Caco-2 (cell line): ENCODE measurements around the gene MYOM3. TPM values are rescaled to one million over a fixed set of nuclear protein-coding genes. Genes with fewer than 3 reads are reported as not detected.

ENCODE experiments used
- BruUV-seq: library from RNA; stranded (reverse); fragments of 400-500 nt; replicated peaks from 2 replicates; lab custom pipeline; 2021; lab: Mats Ljungman, UMichigan
- CTCF ChIA-PET: fragments of 300-600 bp; sonication (Branson Sonifier 250); formaldehyde crosslinking; loops from one replicate; lab custom pipeline; 2022; ENCODE audit warnings: antibody characterized with exemption; lab: Charles Lee
- POLR2A ChIA-PET: fragments of 300-600 bp; sonication (Branson Sonifier 250); formaldehyde crosslinking; loops from one replicate; lab custom pipeline; 2022; ENCODE audit warnings: antibody characterized with exemption; lab: Charles Lee
- DNase-seq, 2 experiments: peaks; one replicate each; pipeline versions ENCODE4 v3.0.0 to v3.0.0-alpha.2; 2020 to 2022
- H3K27me3 ChIP-seq: replicated peaks from 2 replicates; pipeline ENCODE4 v1.6.0; 2011; ENCODE audit warnings: low read length; ENCODE audit not compliant: control insufficient read depth, insufficient read depth
- H3K36me3 ChIP-seq: 2 replicates; pipeline ENCODE4 v1.5.1; 2011; ENCODE audit warnings: low read length; ENCODE audit not compliant: control insufficient read depth, insufficient read depth
- H3K4me1 ChIP-seq: fragments of 250-450 bp; sonication (Bioruptor Pico); 2 replicates; pipeline ENCODE4 v1.5.1; 2020; ENCODE audit warnings: mild to moderate bottlenecking
- H3K4me3 ChIP-seq: 2 replicates; pipeline ENCODE4 v1.5.1; 2011; ENCODE audit warnings: low read depth, mild to moderate bottlenecking, control low read depth, low read length
- H3K9me3 ChIP-seq: fragments of 250-450 bp; sonication (Bioruptor Pico); 2 replicates; pipeline ENCODE4 v1.5.1; 2020; ENCODE audit warnings: mild to moderate bottlenecking, moderate library complexity
- H3K27ac Mint-ChIP-seq: one replicate; pipeline ENCODE4 v1.8.0; 2022; ENCODE audit warnings: mixed read lengths; ENCODE audit not compliant: unreplicated experiment
- H3K27me3 Mint-ChIP-seq: one replicate; pipeline ENCODE4 v1.8.0; 2022; ENCODE audit warnings: mixed read lengths; ENCODE audit not compliant: insufficient read depth, unreplicated experiment
- H3K36me3 Mint-ChIP-seq: one replicate; pipeline ENCODE4 v1.8.0; 2022; ENCODE audit warnings: mild to moderate bottlenecking, mixed read lengths; ENCODE audit not compliant: insufficient read depth, unreplicated experiment
- H3K4me1 Mint-ChIP-seq: one replicate; pipeline ENCODE4 v1.8.0; 2022; ENCODE audit warnings: low read depth, mixed read lengths; ENCODE audit not compliant: unreplicated experiment
- H3K4me3 Mint-ChIP-seq: one replicate; pipeline ENCODE4 v1.8.0; 2022; ENCODE audit warnings: mild to moderate bottlenecking, moderate library complexity, mixed read lengths; ENCODE audit not compliant: unreplicated experiment
- H3K9me3 Mint-ChIP-seq: one replicate; pipeline ENCODE4 v1.8.0; 2022; ENCODE audit warnings: mixed read lengths; ENCODE audit not compliant: unreplicated experiment
- CTCF ChIP-seq, 2 experiments: fragments of 200-600 bp in 1 of 2; IDR thresholded peaks; 1 replicate in 1 of 2; 2 replicates in 1 of 2; pipeline versions ENCODE4 v1.5.1 to v1.8.0; 2011 to 2022; ENCODE audit warnings: antibody characterized with exemption in 1 of 2, control low read depth in 1 of 2, inconsistent platforms in 1 of 2, low read depth in 1 of 2, low read length in 1 of 2, mild to moderate bottlenecking in 1 of 2, moderate library complexity in 1 of 2; ENCODE audit not compliant: insufficient read depth in 1 of 2, severe bottlenecking in 1 of 2, unreplicated experiment in 1 of 2
- intact Hi-C: fragments of 100-400 bp; cut with micrococcal nuclease; formaldehyde crosslinking; loops from one replicate; pipeline ENCODE4 v1.10.0; 2022; ENCODE audit not compliant: unreplicated experiment
- total RNA-seq: library from RNA; stranded (reverse); gene quantifications from 2 replicates; pipeline ENCODE4 v1.2.3, GENCODE V29; 2022

MYOM3 gene
- total RNA-seq, 1 experiment from 2014 or later: not detected

- CTCF ChIA-PET: no interaction called here
- POLR2A ChIA-PET: interaction anchor here (0.7 kb wide), 1 partner anchor 13 kb away, joined by 3 read pairs; no protein-coding TSS in a partner anchor
- H3K4me3 ChIP-seq: no peak overlapping the region
- Mint-ChIP-seq H3K9me3 (no peaks in the 10 kb centered on the region), H3K27ac (no peak overlapping the region), H3K4me1 (peaks cover under 1% of the 10 kb centered on the region), H3K36me3 (no peaks in the 10 kb centered on the region), H3K4me3 (no peak overlapping the region), H3K27me3 (no peaks in the 10 kb centered on the region)
- intact Hi-C loops: no loop called here
- BruUV-seq: no TSS peak
- no peaks in the 10 kb centered on the region for H3K9me3 ChIP-seq
- H3K27me3 ChIP-seq: no peaks in the 10 kb centered on the region
- no peaks in the 10 kb centered on the region for H3K36me3 ChIP-seq
- no peak for TF ChIP-seq CTCF (IDR thresholded peaks at IDR 0.05; ENCODE audit: insufficient read depth in 1 of 2, low read depth in 1 of 2, low read length in 1 of 2, severe bottlenecking in 1 of 2, unreplicated experiment in 1 of 2)
- DNase-seq: peak in 1 of 2 experiments; percentile 14
- peaks cover 5% of the 10 kb centered on the region for H3K4me1 ChIP-seq
Measured at GRCh38 chr1:24138476-24139221, 26.7 kb upstream of the MYOM3 start.

- no peaks in the 10 kb centered on the region for H3K36me3 Mint-ChIP-seq
Measured at GRCh38 chr1:24136956-24137539, 25.1 kb upstream of the MYOM3 start.

GRCh38 chr1:24134376-24134775, 22.4 kb upstream of the MYOM3 start:
- no peak for TF ChIP-seq CTCF (IDR thresholded peaks at IDR 0.05; ENCODE audit: insufficient read depth in 1 of 2, low read depth in 1 of 2, low read length in 1 of 2, severe bottlenecking in 1 of 2, unreplicated experiment in 1 of 2)
- ChIA-PET POLR2A (no interaction called here), CTCF (no interaction called here)
- H3K9me3 ChIP-seq: no peaks in the 10 kb centered on the region
- no peak for DNase-seq
- no peaks in the 10 kb centered on the region for H3K4me1 Mint-ChIP-seq
- H3K27me3 Mint-ChIP-seq: no peaks in the 10 kb centered on the region
- intact Hi-C loops: no loop called here
- no peak overlapping the region for H3K27ac Mint-ChIP-seq
- no peaks in the 10 kb centered on the region for H3K27me3 ChIP-seq
- H3K4me1 ChIP-seq: no peaks in the 10 kb centered on the region
- no peak overlapping the region for H3K4me3 Mint-ChIP-seq
- peaks cover 5% of the 10 kb centered on the region for H3K9me3 Mint-ChIP-seq
- no peaks in the 10 kb centered on the region for H3K36me3 Mint-ChIP-seq
- no TSS peak for BruUV-seq
- H3K36me3 ChIP-seq: no peaks in the 10 kb centered on the region
- no peak overlapping the region for H3K4me3 ChIP-seq

More at GRCh38 chr1:24136956-24137539, 25.1 kb upstream of the MYOM3 start:
- Histone ChIP-seq H3K9me3 (no peaks in the 10 kb centered on the region), H3K4me1 (no peaks in the 10 kb centered on the region), H3K36me3 (no peaks in the 10 kb centered on the region), H3K27me3 (no peaks in the 10 kb centered on the region), H3K4me3 (no peak overlapping the region)
- POLR2A ChIA-PET: no interaction called here
- no peaks in the 10 kb centered on the region for H3K27me3 Mint-ChIP-seq
- BruUV-seq: no TSS peak
- no peak for DNase-seq
- H3K4me3 Mint-ChIP-seq: no peak overlapping the region
- no peak overlapping the region for H3K27ac Mint-ChIP-seq
- no peak for TF ChIP-seq CTCF (IDR thresholded peaks at IDR 0.05; ENCODE audit: insufficient read depth in 1 of 2, low read depth in 1 of 2, low read length in 1 of 2, severe bottlenecking in 1 of 2, unreplicated experiment in 1 of 2)
- intact Hi-C loops: no loop called here
- CTCF ChIA-PET: no interaction called here
- H3K4me1 Mint-ChIP-seq: no peaks in the 10 kb centered on the region
- H3K9me3 Mint-ChIP-seq: no peaks in the 10 kb centered on the region
